Hepatocyte (in vitro differentiated cells): ENCODE data around the gene DBNDD2.

Experiments
- EZH2 ChIP-seq: fragments of 200-600 bp; sonication (generic); IDR thresholded peaks from 2 replicates; pipeline ENCODE4 v1.6.1; 2016; ENCODE audit warnings: antibody characterized with exemption, mild to moderate bottlenecking, borderline replicate concordance
- TF ChIP-seq, protein P1 (sequence below): fragments of 200-600 bp; sonication (generic); IDR thresholded peaks from 2 replicates; pipeline ENCODE4 v1.5.1; 2016; ENCODE audit warnings: antibody characterized with exemption, mild to moderate bottlenecking; ENCODE audit not compliant: poor library complexity

DNA sequence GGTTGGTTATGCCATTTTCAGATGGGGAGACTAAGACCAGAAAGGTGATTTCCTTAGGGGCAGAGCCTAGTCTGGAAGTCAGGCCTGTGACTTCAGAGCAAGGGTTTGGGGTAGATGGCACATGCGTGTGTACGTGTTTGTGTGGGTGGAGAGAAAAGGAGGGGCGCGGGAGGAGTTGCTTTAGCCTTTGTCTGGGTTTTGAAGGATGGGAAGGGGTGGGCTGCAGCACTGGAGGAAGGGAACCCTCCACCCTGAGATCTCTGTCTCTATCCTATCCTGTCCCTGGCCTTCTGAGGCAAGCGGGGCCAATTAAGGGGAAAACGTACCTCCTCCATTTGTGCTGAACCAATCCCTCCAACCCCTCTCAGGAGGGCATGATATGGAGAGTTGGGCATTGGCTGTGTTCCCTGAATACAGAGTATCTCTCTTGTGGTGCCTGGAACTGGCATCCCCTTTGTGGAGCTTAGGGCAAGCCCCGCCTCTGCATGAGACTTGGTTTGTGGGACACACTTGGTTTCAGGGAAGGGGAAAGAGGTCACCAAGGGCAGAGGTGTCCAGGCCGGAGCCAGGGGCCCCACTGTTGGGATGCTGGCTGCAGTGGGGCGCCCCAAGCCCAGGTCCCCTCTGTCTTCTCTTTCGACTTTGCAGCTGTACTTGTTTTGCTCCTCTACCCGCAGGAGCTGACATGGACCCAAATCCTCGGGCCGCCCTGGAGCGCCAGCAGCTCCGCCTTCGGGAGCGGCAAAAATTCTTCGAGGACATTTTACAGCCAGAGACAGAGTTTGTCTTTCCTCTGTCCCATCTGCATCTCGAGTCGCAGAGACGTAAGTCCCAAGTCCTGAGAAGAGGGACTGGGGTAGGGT, at the start of gene DBNDD2:
- TF ChIP-seq EZH2, result no peak
- TF ChIP-seq, protein P1, sequence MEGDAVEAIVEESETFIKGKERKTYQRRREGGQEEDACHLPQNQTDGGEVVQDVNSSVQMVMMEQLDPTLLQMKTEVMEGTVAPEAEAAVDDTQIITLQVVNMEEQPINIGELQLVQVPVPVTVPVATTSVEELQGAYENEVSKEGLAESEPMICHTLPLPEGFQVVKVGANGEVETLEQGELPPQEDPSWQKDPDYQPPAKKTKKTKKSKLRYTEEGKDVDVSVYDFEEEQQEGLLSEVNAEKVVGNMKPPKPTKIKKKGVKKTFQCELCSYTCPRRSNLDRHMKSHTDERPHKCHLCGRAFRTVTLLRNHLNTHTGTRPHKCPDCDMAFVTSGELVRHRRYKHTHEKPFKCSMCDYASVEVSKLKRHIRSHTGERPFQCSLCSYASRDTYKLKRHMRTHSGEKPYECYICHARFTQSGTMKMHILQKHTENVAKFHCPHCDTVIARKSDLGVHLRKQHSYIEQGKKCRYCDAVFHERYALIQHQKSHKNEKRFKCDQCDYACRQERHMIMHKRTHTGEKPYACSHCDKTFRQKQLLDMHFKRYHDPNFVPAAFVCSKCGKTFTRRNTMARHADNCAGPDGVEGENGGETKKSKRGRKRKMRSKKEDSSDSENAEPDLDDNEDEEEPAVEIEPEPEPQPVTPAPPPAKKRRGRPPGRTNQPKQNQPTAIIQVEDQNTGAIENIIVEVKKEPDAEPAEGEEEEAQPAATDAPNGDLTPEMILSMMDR, result no peak
